ENCODE measurements around the gene PTPRM. TPM values are rescaled to one million over a fixed set of nuclear protein-coding genes. Genes with fewer than 3 reads are reported as not detected.

The PTPRM gene
- total and polyA plus RNA-seq, 2 of the 8 experiments (the other 6 are each of a cell fraction or from before 2014, with no cell fraction given) = 4.1 to 7.0 TPM

GRCh38 chr18:7808992-7809391 is 241.9 kb downstream of the PTPRM start:
- Histone ChIP-seq H2BK20ac (ENCODE audit: low read length) (no peak overlapping the region), H3K14ac (ENCODE audit: insufficient read length) (no peak overlapping the region), H3K4me2 (ENCODE audit: insufficient read depth in 1 of 2, low read depth in 2 of 2, low read length in 2 of 2) (no peak overlapping the region), H2BK5ac (ENCODE audit: low read depth, low read length) (no peak overlapping the region), H3K18ac (ENCODE audit: extremely low read depth, low read length) (no peak overlapping the region), H3K9me3 (ENCODE audit: insufficient read depth in 2 of 2, low read depth in 1 of 2, low read length in 1 of 2) (peaks cover 0 to 2% of the 10 kb centered on the region in 2 experiments; a peak in 1 of 4 replicates), H3K79me2 (ENCODE audit: control insufficient read depth in 1 of 2, insufficient read depth in 2 of 2, low read length in 2 of 2) (no peaks in the 10 kb centered on the region), H3K9ac (replicated peaks in 1 of 4; ENCODE audit: extremely low read depth in 1 of 4, low read depth in 3 of 4, low read length in 3 of 4) (no peak overlapping the region), H3K36me3 (ENCODE audit: control insufficient read depth in 2 of 4, insufficient read depth in 4 of 4, low read length in 3 of 4) (no peaks in the 10 kb centered on the region), H3K23ac (ENCODE audit: insufficient read length) (no peak overlapping the region), H3K4ac (replicated peaks; ENCODE audit: insufficient read length, low read depth, low read length) (no peak overlapping the region), H3K27ac (ENCODE audit: low read depth, low read length) (no peak overlapping the region), H4K5ac (ENCODE audit: insufficient read length, low read depth, low read length) (no peak overlapping the region), H4K8ac (ENCODE audit: extremely low read depth, insufficient read depth, low read length) (no peak overlapping the region), H3K56ac (replicated peaks; ENCODE audit: insufficient read length, low read depth, low read length) (no peak overlapping the region), H2BK120ac (replicated peaks; ENCODE audit: low read depth, low read length) (no peak overlapping the region), H3K4me3 (ENCODE audit: extremely low read depth in 1 of 4, insufficient read depth in 2 of 4, low read depth in 3 of 4, low read length in 4 of 4) (no peak overlapping the region), H4K91ac (replicated peaks; ENCODE audit: insufficient read length, low read length) (no peak overlapping the region), H2BK15ac (ENCODE audit: low read length) (peak overlapping the region; percentile 4; the same call in 1 of the 2 replicates), H3K4me1 (replicated peaks in 1 of 4; ENCODE audit: control insufficient read depth in 3 of 4, insufficient read depth in 4 of 4, low read length in 3 of 4) (peaks cover 0 to 3% (median 2%) of the 10 kb centered on the region in 4 experiments; a peak in 2 of 7 replicates), H3K23me2 (ENCODE audit: low read depth, low read length) (no peaks in the 10 kb centered on the region), H2BK12ac (ENCODE audit: low read depth, low read length) (no peak overlapping the region), H2AFZ (ENCODE audit: low read length) (no peak overlapping the region), H4K20me1 (replicated peaks in 1 of 2; ENCODE audit: control insufficient read depth in 1 of 2, insufficient read depth in 2 of 2, low read length in 2 of 2) (no peaks in the 10 kb centered on the region), H2AK5ac (ENCODE audit: low read depth, low read length) (no peak overlapping the region), H3K27me3 (replicated peaks in 1 of 4; ENCODE audit: control insufficient read depth in 3 of 4, extremely low read depth in 1 of 4, insufficient read depth in 3 of 4, low read length in 3 of 4) (no peaks in the 10 kb centered on the region), H3K79me1 (ENCODE audit: low read depth, low read length) (no peaks in the 10 kb centered on the region)
- TF ChIP-seq RAD21 (IDR thresholded peaks at IDR 0.05 in 1 of 2, conservative IDR thresholded peaks at IDR 0.05 in 1 of 2; ENCODE audit: low read depth in 2 of 2, low read length in 2 of 2) (peak in 1 of 2 experiments; percentile 25; a peak in 1 of 4 replicates), CTCF (IDR thresholded peaks at IDR 0.05; ENCODE audit: control extremely low read depth in 1 of 3, insufficient read depth in 1 of 3, low read depth in 1 of 3, low read length in 3 of 3) (peak in 2 of 3 experiments; percentile 6 to 13; a peak in 1 of 4 replicates), SAP30 (IDR thresholded peaks at IDR 0.05; ENCODE audit: insufficient read depth, insufficient replicate concordance, low read length) (no peak)
- ChIA-PET POLR2A (ENCODE audit: partially characterized antibody) (no interaction called here), CTCF (ENCODE audit: partially characterized antibody) (interaction anchor here (0.7 to 7.8 kb wide), 7 partner anchors 17 to 462 kb away, joined by 3 to 31 read pairs (median 3); no protein-coding TSS in a partner anchor)
- no peak for FAIRE-seq
- DNase-seq (ENCODE audit: low read depth in 1 of 2, low spot score in 2 of 2) = no peak
- 68% methylated on average over 5 of the region's 5 CpGs; no CpG with 5 or more reads in 1 of the 2 experiments for WGBS, 2 experiments (ENCODE audit: extremely low coverage in 1 of 2, insufficient coverage in 1 of 2, insufficient read length in 1 of 2, insufficient replicate concordance in 2 of 2, low coverage in 1 of 2, low lambda C conversion rate in 2 of 2, missing lambda C conversion rate in 1 of 2)
